Natural killer cell (primary cell): Measurements from ENCODE around the gene CFAP299. TPM values are rescaled to one million over a fixed set of nuclear protein-coding genes. Genes with fewer than 3 reads are reported as not detected.
"Not testable (repeated sequence)": the region's sequence is repeated elsewhere in the genome, so short reads cannot be mapped to it uniquely, and the experiment has no call there.

Source experiments
- ATAC-seq, 3 donors: fragments of 150-1000 bp in 2 of 3; fragments of 200-7000 bp in 1 of 3; cut with Tn5 transposase; 1 replicate in 1 of 3; 2 replicates in 2 of 3; pipeline ENCODE4 v1.10.0; 2021; ENCODE audit warnings: mild to moderate bottlenecking in 2 of 3, moderate library complexity in 2 of 3
- DNase-seq, 2 donors: peaks; one replicate each; pipeline versions ENCODE4 v3.0.0 to v3.0.0-alpha.2; 2013 to 2021; ENCODE audit warnings: mixed read lengths in 1 of 2
- H3K27ac ChIP-seq: one replicate; pipeline ENCODE4 v1.5.1; 2013; ENCODE audit warnings: mild to moderate bottlenecking, low read length
- H3K27me3 ChIP-seq: one replicate; pipeline ENCODE4 v1.6.1; 2013; ENCODE audit warnings: low read length; ENCODE audit not compliant: control insufficient read depth, insufficient read depth
- H3K36me3 ChIP-seq: one replicate; pipeline ENCODE4 v1.6.1; 2013; ENCODE audit warnings: low read length; ENCODE audit not compliant: control insufficient read depth, insufficient read depth
- H3K4me1 ChIP-seq: one replicate; pipeline ENCODE4 v1.6.1; 2013; ENCODE audit warnings: low read length; ENCODE audit not compliant: control insufficient read depth, insufficient read depth
- H3K4me3 ChIP-seq: one replicate; pipeline ENCODE4 v1.5.1; 2013; ENCODE audit warnings: low read length
- H3K9me3 ChIP-seq: one replicate; pipeline ENCODE4 v1.6.1; 2013; ENCODE audit warnings: low read length; ENCODE audit not compliant: control insufficient read depth, insufficient read depth
- H3K27ac Mint-ChIP-seq, 2 donors: one replicate each; pipeline ENCODE4 v1.8.0; 2022; ENCODE audit warnings: mild to moderate bottlenecking in 2 of 2, mixed read lengths in 2 of 2, moderate library complexity in 1 of 2
- H3K27me3 Mint-ChIP-seq, 2 donors: one replicate each; pipeline ENCODE4 v1.8.0; 2022; ENCODE audit warnings: low read depth in 2 of 2, mixed read lengths in 2 of 2
- H3K36me3 Mint-ChIP-seq: one replicate; pipeline ENCODE4 v1.8.0; 2022; ENCODE audit warnings: mixed read lengths
- H3K4me1 Mint-ChIP-seq, 2 donors: one replicate each; pipeline ENCODE4 v1.8.0; 2022; ENCODE audit warnings: mixed read lengths in 2 of 2
- H3K4me3 Mint-ChIP-seq: one replicate; pipeline ENCODE4 v1.8.0; 2022; ENCODE audit warnings: mild to moderate bottlenecking, moderate library complexity, mixed read lengths
- H3K9me3 Mint-ChIP-seq, 2 donors: one replicate each; pipeline ENCODE4 v1.8.0; 2022; ENCODE audit warnings: mixed read lengths in 2 of 2
- CTCF ChIP-seq: fragments of 200-600 bp; IDR thresholded peaks from one replicate; pipeline ENCODE4 v1.8.0; 2022; ENCODE audit warnings: antibody characterized with exemption
- WGBS: methylation state at CpG from one replicate; pipeline ENCODE4 v1.1.7; 2013; ENCODE audit warnings: missing lambda C conversion rate; ENCODE audit not compliant: insufficient coverage; 5-methylcytosine and 5-hydroxymethylcytosine counted together
- intact Hi-C: fragments of 100-400 bp; cut with micrococcal nuclease; formaldehyde crosslinking; loops from one replicate; pipeline ENCODE4 v1.14.2; 2022
- total RNA-seq, 4 donors: library from RNA; stranded (reverse); fragments of 120-200 nt in 1 of 4; gene quantifications; one replicate each; pipeline versions ENCODE4 v1.2.3 to v1.2.4, GENCODE V29; 2013 to 2022

Gene CFAP299
- total RNA-seq, 3 donors from 2014 or later (not counting 1 experiment from before 2014, with no cell fraction given): not detected

GRCh38 chr4:80313627-80314026 is 21.9 kb upstream of the CFAP299 start:
- H3K9me3 ChIP-seq: no peaks in the 10 kb centered on the region
- 58% methylated on average over 4 of the region's 7 CpGs for WGBS
- no peak overlapping the region for H3K27ac Mint-ChIP-seq
- no peak overlapping the region for H3K4me3 Mint-ChIP-seq
- no peaks in the 10 kb centered on the region for H3K4me1 ChIP-seq
- H3K27me3 ChIP-seq: no peaks in the 10 kb centered on the region
- ATAC-seq (no peak), DNase-seq (no peak)
- no peaks in the 10 kb centered on the region for H3K36me3 ChIP-seq
- no peaks in the 10 kb centered on the region for H3K36me3 Mint-ChIP-seq
- H3K27ac ChIP-seq: no peak overlapping the region
- no peak for TF ChIP-seq CTCF
- no peaks in the 10 kb centered on the region for H3K4me1 Mint-ChIP-seq
- H3K9me3 Mint-ChIP-seq: no peaks in the 10 kb centered on the region
- no peak overlapping the region for H3K4me3 ChIP-seq
- intact Hi-C loops: no loop called here
- H3K27me3 Mint-ChIP-seq: peaks cover under 1 to 3% of the 10 kb centered on the region in 2 donors

DNA sequence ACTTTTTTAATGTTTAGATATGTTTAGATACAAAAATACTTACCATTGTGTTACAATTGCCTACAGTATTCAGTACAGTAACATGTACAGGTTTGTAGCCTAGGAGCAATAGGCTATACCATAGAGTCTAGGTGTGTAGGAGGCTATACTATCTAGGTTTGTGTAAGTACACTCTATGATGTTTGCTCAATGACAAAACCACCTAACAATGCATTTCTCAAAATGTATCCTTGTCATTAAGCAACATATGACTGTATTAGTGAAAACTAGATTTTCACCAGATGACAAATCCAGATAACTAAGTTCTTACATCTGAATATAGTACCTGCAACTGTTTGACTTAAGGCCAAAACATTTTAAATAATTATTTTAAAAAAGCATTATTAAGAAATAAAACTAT is 19.7 kb upstream of the CFAP299 start:
- H3K9me3 ChIP-seq, H3K4me3 ChIP-seq, H3K27me3 ChIP-seq, intact Hi-C loops, H3K27me3 Mint-ChIP-seq, H3K9me3 Mint-ChIP-seq, H3K4me1 Mint-ChIP-seq, ATAC-seq, H3K27ac ChIP-seq, DNase-seq, H3K27ac Mint-ChIP-seq, H3K4me3 Mint-ChIP-seq, H3K4me1 ChIP-seq, H3K36me3 ChIP-seq, H3K36me3 Mint-ChIP-seq: not testable (repeated sequence)

- Histone ChIP-seq H3K4me3 (no peak overlapping the region), H3K27ac (no peak overlapping the region), H3K4me1 (no peaks in the 10 kb centered on the region), H3K27me3 (no peaks in the 10 kb centered on the region), H3K9me3 (no peaks in the 10 kb centered on the region), H3K36me3 (no peaks in the 10 kb centered on the region)
- Mint-ChIP-seq H3K4me1 (no peaks in the 10 kb centered on the region), H3K27me3 (peaks cover 0 to 4% of the 10 kb centered on the region in 2 donors), H3K27ac (no peak overlapping the region), H3K4me3 (no peak overlapping the region), H3K36me3 (no peaks in the 10 kb centered on the region), H3K9me3 (no peaks in the 10 kb centered on the region)
- no peak for DNase-seq
- no peak for TF ChIP-seq CTCF
- ATAC-seq: no peak
- intact Hi-C loops: no loop called here
- 97% methylated on average over 7 of the region's 8 CpGs for WGBS
Measured at GRCh38 chr4:80321341-80321740, 14.2 kb upstream of the CFAP299 start.

DNA sequence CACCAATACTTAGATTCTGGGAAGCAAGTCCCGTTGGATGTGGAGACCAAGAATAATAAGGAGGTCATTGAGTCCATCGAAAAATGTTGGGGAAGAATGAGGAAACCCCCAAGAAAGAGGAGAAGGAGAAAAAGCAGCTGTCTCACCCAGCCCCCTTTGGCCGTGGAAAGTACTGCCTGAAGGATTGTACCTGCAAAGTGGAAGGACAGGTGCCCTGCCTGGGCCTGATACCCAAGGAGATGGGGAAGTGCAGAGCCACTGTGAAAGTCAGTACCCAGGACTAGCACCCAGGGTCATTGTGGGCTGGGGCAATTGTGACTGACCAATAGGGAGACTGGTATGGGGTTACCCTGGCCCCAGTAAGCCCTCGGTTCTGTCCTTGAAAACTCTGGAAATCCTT is 13.8 kb upstream of the CFAP299 start:
- H3K4me1 Mint-ChIP-seq: no peaks in the 10 kb centered on the region
- TF ChIP-seq CTCF: no peak
- no peak overlapping the region for H3K4me3 ChIP-seq
- no peak overlapping the region for H3K27ac ChIP-seq
- H3K27me3 Mint-ChIP-seq: peaks cover 0 to 4% of the 10 kb centered on the region in 2 donors
- no peaks in the 10 kb centered on the region for H3K36me3 Mint-ChIP-seq
- intact Hi-C loops: no loop called here
- no peaks in the 10 kb centered on the region for H3K4me1 ChIP-seq
- ATAC-seq: no peak
- no peaks in the 10 kb centered on the region for H3K36me3 ChIP-seq
- no peak overlapping the region for H3K27ac Mint-ChIP-seq
- H3K9me3 Mint-ChIP-seq: no peaks in the 10 kb centered on the region
- H3K4me3 Mint-ChIP-seq: no peak overlapping the region
- H3K27me3 ChIP-seq: no peaks in the 10 kb centered on the region
- no peak for DNase-seq
- no peaks in the 10 kb centered on the region for H3K9me3 ChIP-seq
- WGBS: 86% methylated on average over 4 of the region's 4 CpGs
